Measurements from ENCODE around the gene PLSCR1.

- TF ChIP-seq EP300 (IDR thresholded peaks at IDR 0.05) (no peak), TP53 (CRISPR knock-in tag; IDR thresholded peaks at IDR 0.05) (no peak), CTCF (IDR thresholded peaks at IDR 0.05) (no peak), POLR2A (IDR thresholded peaks at IDR 0.05; ENCODE audit: low read length) (no peak)
Observed at GRCh38 chr3:146555311-146555710, 10.9 kb upstream of the PLSCR1 start.

Measured in A549 (cell line).